Measurements from ENCODE around the gene CDADC1.

Gene CDADC1
- 10.9 reads per million, percentile 33 among the genes with 10 or more reads in this experiment for total RNA-seq

GRCh38 chr13:49247643-49248621 lies at the start of gene CDADC1:
TSS of gene CDADC1 (plus strand) at chr13:49247925. CDS start at chr13:49248038, 113 bp downstream.
- DNase-seq, result peak; percentile 70

- no peak for DNase-seq
Measured at GRCh38 chr13:49206641-49207040, 41.1 kb upstream of the CDADC1 start.

- no peak for DNase-seq
Measured at GRCh38 chr13:49208619-49209018, 39.1 kb upstream of the CDADC1 start.

GRCh38 chr13:49210114-49210513 lies 37.6 kb upstream of the CDADC1 start:
- no peak for DNase-seq

- DNase-seq, result no peak
Measured at GRCh38 chr13:49210669-49211068, 37.1 kb upstream of the CDADC1 start.

- DNase-seq, result no peak
Measured at GRCh38 chr13:49213539-49213938, 34.2 kb upstream of the CDADC1 start.

GRCh38 chr13:49213997-49214916 lies 33.5 kb upstream of the CDADC1 start:
- DNase-seq, result no peak

- DNase-seq, result no peak
Measured at GRCh38 chr13:49214917-49215376, 32.8 kb upstream of the CDADC1 start.

GRCh38 chr13:49216334-49216733 lies 31.4 kb upstream of the CDADC1 start:
- no peak for DNase-seq

- no peak for DNase-seq
Measured at GRCh38 chr13:49217962-49218492, 29.7 kb upstream of the CDADC1 start.

- no peak for DNase-seq
Measured at GRCh38 chr13:49218493-49219051, 29.2 kb upstream of the CDADC1 start.

GRCh38 chr13:49219647-49220035 lies 28.1 kb upstream of the CDADC1 start:
- DNase-seq, result no peak

GRCh38 chr13:49220036-49220855 lies 27.5 kb upstream of the CDADC1 start, which contains the start of gene MLNR:
TSS of gene MLNR (plus strand) at chr13:49220338. CDS start at chr13:49220338, 0 bp downstream.
- DNase-seq, result peak; percentile 18

GRCh38 chr13:49220856-49221589 lies 26.7 kb upstream of the CDADC1 start:
- no peak for DNase-seq

- DNase-seq, result no peak
Measured at GRCh38 chr13:49221590-49221965, 26.1 kb upstream of the CDADC1 start.

- DNase-seq, result no peak
Measured at GRCh38 chr13:49225223-49226042, 22.3 kb upstream of the CDADC1 start.

- no peak for DNase-seq
Measured at GRCh38 chr13:49226613-49227012, 21.1 kb upstream of the CDADC1 start.

- no peak for DNase-seq
Measured at GRCh38 chr13:49234741-49235140, 13.0 kb upstream of the CDADC1 start.

- DNase-seq, result no peak
Measured at GRCh38 chr13:49235856-49236431, 11.8 kb upstream of the CDADC1 start.
